K562 (cell line): ENCODE measurements around the gene SUFU. TPM values are rescaled to one million over a fixed set of nuclear protein-coding genes. Genes with fewer than 3 reads are reported as not detected.
A peak's percentile ranks its signal among the peaks of the same experiment; 100 is the strongest.

Experiments used
- ARID3A ChIP-seq: IDR thresholded peaks from 2 replicates; pipeline ENCODE4 v1.6.1; 2012; ENCODE audit warnings: low read depth, low read length, improper control_type of control experiment, borderline replicate concordance
- IRF2 ChIP-seq: sonication (generic); formaldehyde crosslinking; IDR thresholded peaks from 2 replicates; pipeline ENCODE4 v1.8.1; 2022; ENCODE audit warnings: mild to moderate bottlenecking, missing genetic modification reagents
- NFE2L1 ChIP-seq: fragments of 450-650 bp; IDR thresholded peaks from 2 replicates; pipeline ENCODE4 v1.6.1; 2016; ENCODE audit warnings: missing genetic modification characterization, low read depth, mild to moderate bottlenecking, missing compliant biosample characterization, moderate library complexity, borderline replicate concordance
- NFIC ChIP-seq: fragments of 450-650 bp; IDR thresholded peaks from 2 replicates; pipeline ENCODE4 v1.6.1; 2017; ENCODE audit warnings: mild to moderate bottlenecking, inconsistent platforms
- POLR2A ChIP-seq: fragments of 450-650 bp; conservative IDR thresholded peaks from 2 replicates; pipeline ENCODE4 v1.6.1; 2016
- STAT5A ChIP-seq: IDR thresholded peaks from 2 replicates; pipeline ENCODE4 v1.6.1; 2012; ENCODE audit warnings: low read length, inconsistent platforms, borderline replicate concordance
- TGIF2 ChIP-seq: sonication (generic); formaldehyde crosslinking; IDR thresholded peaks from 2 replicates; pipeline ENCODE4 v1.8.1; 2022; ENCODE audit warnings: mild to moderate bottlenecking, missing genetic modification reagents, moderate library complexity
- XRCC5 ChIP-seq: fragments of 200-400 bp; formaldehyde crosslinking; IDR thresholded peaks from 2 replicates; pipeline ENCODE4 v1.6.1; 2017; ENCODE audit warnings: low read depth, mild to moderate bottlenecking, low read length
- ZBTB9 ChIP-seq: fragments of 450-650 bp; formaldehyde crosslinking; IDR thresholded peaks from 2 replicates; pipeline ENCODE4 v1.4.0; 2020; ENCODE audit warnings: mild to moderate bottlenecking, moderate library complexity
- ZNF511 ChIP-seq: sonication (generic); formaldehyde crosslinking; IDR thresholded peaks from 2 replicates; pipeline ENCODE4 v1.8.0; 2022; ENCODE audit warnings: mild to moderate bottlenecking, missing genetic modification reagents
- ZZZ3 ChIP-seq: fragments of 450-650 bp; IDR thresholded peaks from 2 replicates; pipeline ENCODE4 v1.6.1; 2016; ENCODE audit warnings: antibody characterized with exemption, mild to moderate bottlenecking, moderate library complexity
- polyA plus RNA-seq, 8 experiments: library from polyadenylated mRNA; depleted of rRNA in 4 of 8; stranded (reverse) in 5 of 8; unstranded in 3 of 8; fragments of >200 nt; fragmentation: Nextera tagmentation in 2 of 8; fragmentation: Illumina TruSeq in 1 of 8; extraction: Ambion mirVana in 2 of 8; extraction: Trizol in 1 of 8; gene quantifications; 2 replicates each; pipeline versions ENCODE4 v1.2.1 to v1.2.3, GENCODE V29; 2011 to 2014; ENCODE audit warnings: inconsistent platforms in 1 of 8, missing spikeins in 1 of 8
- total RNA-seq, 7 experiments: library from RNA; depleted of rRNA in 6 of 7; stranded (reverse); fragments of >200 nt in 6 of 7; fragmentation: Illumina TruSeq in 2 of 7; extraction: Trizol in 2 of 7; gene quantifications; 2 replicates each; pipeline versions ENCODE4 v1.2.1 to v1.2.3, GENCODE V29; 2011 to 2021; ENCODE audit warnings: low replicate concordance in 1 of 7
- TF ChIP-seq, protein P1 (sequence below): sonication (generic); formaldehyde crosslinking; IDR thresholded peaks from 2 replicates; pipeline ENCODE4 v1.8.0; 2022; ENCODE audit warnings: missing genetic modification reagents, mild to moderate bottlenecking, borderline replicate concordance
- TF ChIP-seq, protein P2 (sequence below): sonication (generic); formaldehyde crosslinking; IDR thresholded peaks from 2 replicates; pipeline ENCODE4 v1.8.1; 2023; ENCODE audit warnings: missing genetic modification reagents, mild to moderate bottlenecking, borderline replicate concordance

The SUFU gene
- total and polyA plus RNA-seq, 9 of the 15 experiments (the other 6 are each of a cell fraction or from before 2014, with no cell fraction given): 0.59 to 6.3 (median 0.82) TPM

- TF ChIP-seq ZBTB9 (CRISPR knock-in tag) (peak; percentile 22; the same call in 1 of the 2 replicates), POLR2A (no peak), ZZZ3 (no peak), NFIC (peak; percentile 78), TGIF2 (CRISPR knock-in tag) (no peak), XRCC5 (no peak), IRF2 (CRISPR knock-in tag) (no peak), ARID3A (no peak), NFE2L1 (no peak), STAT5A (no peak), ZNF511 (CRISPR knock-in tag) (no peak)
- TF ChIP-seq, protein P1, sequence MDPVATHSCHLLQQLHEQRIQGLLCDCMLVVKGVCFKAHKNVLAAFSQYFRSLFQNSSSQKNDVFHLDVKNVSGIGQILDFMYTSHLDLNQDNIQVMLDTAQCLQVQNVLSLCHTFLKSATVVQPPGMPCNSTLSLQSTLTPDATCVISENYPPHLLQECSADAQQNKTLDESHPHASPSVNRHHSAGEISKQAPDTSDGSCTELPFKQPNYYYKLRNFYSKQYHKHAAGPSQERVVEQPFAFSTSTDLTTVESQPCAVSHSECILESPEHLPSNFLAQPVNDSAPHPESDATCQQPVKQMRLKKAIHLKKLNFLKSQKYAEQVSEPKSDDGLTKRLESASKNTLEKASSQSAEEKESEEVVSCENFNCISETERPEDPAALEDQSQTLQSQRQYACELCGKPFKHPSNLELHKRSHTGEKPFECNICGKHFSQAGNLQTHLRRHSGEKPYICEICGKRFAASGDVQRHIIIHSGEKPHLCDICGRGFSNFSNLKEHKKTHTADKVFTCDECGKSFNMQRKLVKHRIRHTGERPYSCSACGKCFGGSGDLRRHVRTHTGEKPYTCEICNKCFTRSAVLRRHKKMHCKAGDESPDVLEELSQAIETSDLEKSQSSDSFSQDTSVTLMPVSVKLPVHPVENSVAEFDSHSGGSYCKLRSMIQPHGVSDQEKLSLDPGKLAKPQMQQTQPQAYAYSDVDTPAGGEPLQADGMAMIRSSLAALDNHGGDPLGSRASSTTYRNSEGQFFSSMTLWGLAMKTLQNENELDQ (CRISPR knock-in tag): no peak
- TF ChIP-seq, protein P2, sequence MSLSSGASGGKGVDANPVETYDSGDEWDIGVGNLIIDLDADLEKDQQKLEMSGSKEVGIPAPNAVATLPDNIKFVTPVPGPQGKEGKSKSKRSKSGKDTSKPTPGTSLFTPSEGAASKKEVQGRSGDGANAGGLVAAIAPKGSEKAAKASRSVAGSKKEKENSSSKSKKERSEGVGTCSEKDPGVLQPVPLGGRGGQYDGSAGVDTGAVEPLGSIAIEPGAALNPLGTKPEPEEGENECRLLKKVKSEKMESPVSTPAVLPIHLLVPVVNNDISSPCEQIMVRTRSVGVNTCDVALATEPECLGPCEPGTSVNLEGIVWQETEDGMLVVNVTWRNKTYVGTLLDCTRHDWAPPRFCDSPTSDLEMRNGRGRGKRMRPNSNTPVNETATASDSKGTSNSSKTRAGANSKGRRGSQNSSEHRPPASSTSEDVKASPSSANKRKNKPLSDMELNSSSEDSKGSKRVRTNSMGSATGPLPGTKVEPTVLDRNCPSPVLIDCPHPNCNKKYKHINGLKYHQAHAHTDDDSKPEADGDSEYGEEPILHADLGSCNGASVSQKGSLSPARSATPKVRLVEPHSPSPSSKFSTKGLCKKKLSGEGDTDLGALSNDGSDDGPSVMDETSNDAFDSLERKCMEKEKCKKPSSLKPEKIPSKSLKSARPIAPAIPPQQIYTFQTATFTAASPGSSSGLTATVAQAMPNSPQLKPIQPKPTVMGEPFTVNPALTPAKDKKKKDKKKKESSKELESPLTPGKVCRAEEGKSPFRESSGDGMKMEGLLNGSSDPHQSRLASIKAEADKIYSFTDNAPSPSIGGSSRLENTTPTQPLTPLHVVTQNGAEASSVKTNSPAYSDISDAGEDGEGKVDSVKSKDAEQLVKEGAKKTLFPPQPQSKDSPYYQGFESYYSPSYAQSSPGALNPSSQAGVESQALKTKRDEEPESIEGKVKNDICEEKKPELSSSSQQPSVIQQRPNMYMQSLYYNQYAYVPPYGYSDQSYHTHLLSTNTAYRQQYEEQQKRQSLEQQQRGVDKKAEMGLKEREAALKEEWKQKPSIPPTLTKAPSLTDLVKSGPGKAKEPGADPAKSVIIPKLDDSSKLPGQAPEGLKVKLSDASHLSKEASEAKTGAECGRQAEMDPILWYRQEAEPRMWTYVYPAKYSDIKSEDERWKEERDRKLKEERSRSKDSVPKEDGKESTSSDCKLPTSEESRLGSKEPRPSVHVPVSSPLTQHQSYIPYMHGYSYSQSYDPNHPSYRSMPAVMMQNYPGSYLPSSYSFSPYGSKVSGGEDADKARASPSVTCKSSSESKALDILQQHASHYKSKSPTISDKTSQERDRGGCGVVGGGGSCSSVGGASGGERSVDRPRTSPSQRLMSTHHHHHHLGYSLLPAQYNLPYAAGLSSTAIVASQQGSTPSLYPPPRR (CRISPR knock-in tag): no peak
These were observed 141.0 kb downstream of the SUFU start (continued) for GRCh38 chr10:102644646-102645387.
